Measurements from ENCODE around the gene LRRC42. TPM values are rescaled to one million over a fixed set of nuclear protein-coding genes. Genes with fewer than 3 reads are reported as not detected.

LRRC42 gene
- total and polyA plus RNA-seq, 4 donors: 7.7 to 17.8 (median 17.0) TPM

- TF ChIP-seq CTCF (IDR thresholded peaks at IDR 0.05; ENCODE audit: control extremely low read depth, extremely low read depth): no peak
- 78 to 89% methylated on average over 4 of the region's 4 CpGs for WGBS, 2 donors
- Histone ChIP-seq H3K4me1 (ENCODE audit: control insufficient read depth in 5 of 5, insufficient read depth in 5 of 5, low read length in 5 of 5) (no peaks in the 10 kb centered on the region), H3K36me3 (ENCODE audit: control insufficient read depth in 4 of 4, insufficient read depth in 4 of 4, low read length in 4 of 4) (no peaks in the 10 kb centered on the region), H3K9me3 (ENCODE audit: control insufficient read depth in 4 of 4, insufficient read depth in 3 of 4, low read length in 3 of 4) (peaks cover 0 to 2% (median 0%) of the 10 kb centered on the region in 4 donors), H3K4me3 (no peak overlapping the region), H3K9ac (ENCODE audit: insufficient read depth in 1 of 2, low read length in 2 of 2) (no peak overlapping the region), H3K27ac (ENCODE audit: low read depth in 1 of 2, low read length in 1 of 2) (no peak overlapping the region), H3K27me3 (ENCODE audit: control insufficient read depth in 3 of 3, insufficient read depth in 3 of 3, low read length in 2 of 3) (no peaks in the 10 kb centered on the region)
- ATAC-seq (ENCODE audit: insufficient read depth, low FRiP score) (no peak), DNase-seq (no peak)
Measured at GRCh38 chr1:53906121-53906520, 40.0 kb upstream of the LRRC42 start.

GRCh38 chr1:53909946-53910345, 36.2 kb upstream of the LRRC42 start:
- no peak overlapping the region for H3K9ac ChIP-seq (ENCODE audit: insufficient read depth in 1 of 2, low read length in 2 of 2)
- DNase-seq (no peak), ATAC-seq (ENCODE audit: insufficient read depth, low FRiP score) (no peak)
- H3K27ac ChIP-seq (ENCODE audit: low read depth in 1 of 2, low read length in 1 of 2): peak overlapping the region in 1 of 2 donors; percentile 18
- no peaks in the 10 kb centered on the region for H3K27me3 ChIP-seq (ENCODE audit: control insufficient read depth in 3 of 3, insufficient read depth in 3 of 3, low read length in 2 of 3)
- H3K4me3 ChIP-seq: no peak overlapping the region
- peaks cover 0 to 10% (median 2%) of the 10 kb centered on the region in 4 donors for H3K36me3 ChIP-seq (ENCODE audit: control insufficient read depth in 4 of 4, insufficient read depth in 4 of 4, low read length in 4 of 4)
- TF ChIP-seq CTCF (IDR thresholded peaks at IDR 0.05; ENCODE audit: control extremely low read depth, extremely low read depth): no peak
- 69 to 81% methylated on average over 3 of the region's 3 CpGs for WGBS, 2 donors
- no peaks in the 10 kb centered on the region for H3K9me3 ChIP-seq (ENCODE audit: control insufficient read depth in 4 of 4, insufficient read depth in 3 of 4, low read length in 3 of 4)
- H3K4me1 ChIP-seq (ENCODE audit: control insufficient read depth in 5 of 5, insufficient read depth in 5 of 5, low read length in 5 of 5): peaks cover 0 to 2% (median 0%) of the 10 kb centered on the region in 5 donors

- WGBS, 2 donors: 95 to 96% methylated on average over 4 of the region's 4 CpGs
- Histone ChIP-seq H3K9me3 (ENCODE audit: control insufficient read depth in 4 of 4, insufficient read depth in 3 of 4, low read length in 3 of 4) (no peaks in the 10 kb centered on the region), H3K4me1 (ENCODE audit: control insufficient read depth in 5 of 5, insufficient read depth in 5 of 5, low read length in 5 of 5) (peaks cover 0 to 2% (median 0%) of the 10 kb centered on the region in 5 donors), H3K27ac (ENCODE audit: low read depth in 1 of 2, low read length in 1 of 2) (no peak overlapping the region), H3K36me3 (ENCODE audit: control insufficient read depth in 4 of 4, insufficient read depth in 4 of 4, low read length in 4 of 4) (peaks cover 0 to 12% (median 2%) of the 10 kb centered on the region in 4 donors), H3K27me3 (ENCODE audit: control insufficient read depth in 3 of 3, insufficient read depth in 3 of 3, low read length in 2 of 3) (no peaks in the 10 kb centered on the region), H3K4me3 (no peak overlapping the region), H3K9ac (ENCODE audit: insufficient read depth in 1 of 2, low read length in 2 of 2) (no peak overlapping the region)
- no peak for TF ChIP-seq CTCF (IDR thresholded peaks at IDR 0.05; ENCODE audit: control extremely low read depth, extremely low read depth)
- DNase-seq (no peak), ATAC-seq (ENCODE audit: insufficient read depth, low FRiP score) (no peak)
Measured at GRCh38 chr1:53911442-53911841, 34.7 kb upstream of the LRRC42 start.
